ENCODE data around the gene GLI1. TPM values are rescaled to one million over a fixed set of nuclear protein-coding genes. Genes with fewer than 3 reads are reported as not detected.

The GLI1 gene
- polyA plus RNA-seq, 1 of the 3 experiments (the other 2 are of a cell fraction): 0.90 TPM

- 57% methylated on average over 6 of the region's 6 CpGs for WGBS (ENCODE audit: low lambda C conversion rate)
- Histone ChIP-seq H3K9me3 (no peaks in the 10 kb centered on the region), H3K9me2 (no peaks in the 10 kb centered on the region), H2AFZ (ENCODE audit: low read depth) (no peak overlapping the region), H3F3A (replicated peaks; ENCODE audit: insufficient read depth) (peaks cover 3% of the 10 kb centered on the region), H3K27me3 (ENCODE audit: insufficient read depth) (peaks cover 39% of the 10 kb centered on the region), H3K27ac (ENCODE audit: low read depth in 2 of 2, low read length in 1 of 2) (no peak overlapping the region), H3K36me3 (replicated peaks in 1 of 2; ENCODE audit: control insufficient read depth in 1 of 2, insufficient read depth in 2 of 2, low read length in 1 of 2) (no peaks in the 10 kb centered on the region), H3K4me2 (no peak overlapping the region), H3K4me1 (ENCODE audit: control insufficient read depth in 1 of 2, insufficient read depth in 2 of 2, low read depth in 1 of 2, low read length in 1 of 2) (peaks cover 0 to 16% of the 10 kb centered on the region in 2 experiments; a peak in 1 of 4 replicates), H3K4me3 (ENCODE audit: low read depth in 2 of 2, low read length in 1 of 2) (no peak overlapping the region), H4K20me1 (ENCODE audit: insufficient read depth) (no peaks in the 10 kb centered on the region), H3K9ac (no peak overlapping the region), H3K79me2 (ENCODE audit: insufficient read depth) (no peaks in the 10 kb centered on the region)
- POLR2A ChIA-PET: no interaction called here
- TF ChIP-seq ELF1 (IDR thresholded peaks at IDR 0.05) (no peak), FOXJ3 (CRISPR knock-in tag; IDR thresholded peaks at IDR 0.05) (no peak)
- TF ChIP-seq, protein P1, sequence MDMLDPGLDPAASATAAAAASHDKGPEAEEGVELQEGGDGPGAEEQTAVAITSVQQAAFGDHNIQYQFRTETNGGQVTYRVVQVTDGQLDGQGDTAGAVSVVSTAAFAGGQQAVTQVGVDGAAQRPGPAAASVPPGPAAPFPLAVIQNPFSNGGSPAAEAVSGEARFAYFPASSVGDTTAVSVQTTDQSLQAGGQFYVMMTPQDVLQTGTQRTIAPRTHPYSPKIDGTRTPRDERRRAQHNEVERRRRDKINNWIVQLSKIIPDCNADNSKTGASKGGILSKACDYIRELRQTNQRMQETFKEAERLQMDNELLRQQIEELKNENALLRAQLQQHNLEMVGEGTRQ (IDR thresholded peaks at IDR 0.05; ENCODE audit: borderline replicate concordance, low read depth, low read length): no peak
- CTCF ChIA-PET: interaction anchor here (0.6 to 5.8 kb wide), 6 partner anchors 10 to 1094 kb away, joined by 3 to 74 read pairs (median 3); partner anchors contain the start of genes INHBE and OS9
- no peak for DNase-seq
Observed at GRCh38 chr12:57465030-57465746, 5.6 kb downstream of the GLI1 start.

DNA sequence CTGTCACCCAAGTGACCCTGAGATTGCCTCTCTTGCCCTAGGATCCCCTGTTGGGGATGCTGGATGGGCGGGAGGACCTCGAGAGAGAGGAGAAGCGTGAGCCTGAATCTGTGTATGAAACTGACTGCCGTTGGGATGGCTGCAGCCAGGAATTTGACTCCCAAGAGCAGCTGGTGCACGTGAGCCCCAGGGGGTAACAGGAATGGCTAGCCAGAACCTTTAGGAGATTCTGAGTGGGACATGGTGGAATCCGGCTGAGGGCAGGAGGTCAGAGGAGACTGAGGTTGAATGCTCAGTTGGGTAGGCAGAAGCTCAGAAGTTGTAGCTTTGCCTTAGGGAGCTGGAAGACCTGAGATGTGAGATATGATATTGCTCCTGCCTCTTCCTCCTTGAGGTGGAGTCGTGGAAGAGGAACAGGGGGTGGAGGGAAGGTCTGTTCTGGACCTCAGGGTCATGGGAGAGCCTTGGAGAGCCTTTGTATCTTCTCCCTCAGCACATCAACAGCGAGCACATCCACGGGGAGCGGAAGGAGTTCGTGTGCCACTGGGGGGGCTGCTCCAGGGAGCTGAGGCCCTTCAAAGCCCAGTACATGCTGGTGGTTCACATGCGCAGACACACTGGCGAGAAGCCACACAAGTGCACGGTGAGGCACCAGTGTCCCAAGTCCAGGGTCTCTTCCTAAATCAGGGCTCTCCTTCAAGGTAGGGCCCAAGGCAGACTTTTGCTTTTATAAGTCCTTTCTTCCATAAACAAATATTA is 6.3 kb downstream of the GLI1 start:
- H4K20me1 ChIP-seq (ENCODE audit: insufficient read depth): no peaks in the 10 kb centered on the region
- no peaks in the 10 kb centered on the region for H3F3A ChIP-seq (replicated peaks; ENCODE audit: insufficient read depth)
- no peak overlapping the region for H2AFZ ChIP-seq (ENCODE audit: low read depth)
- no peak overlapping the region for H3K27ac ChIP-seq (ENCODE audit: low read depth in 2 of 2, low read length in 1 of 2)
- no peaks in the 10 kb centered on the region for H3K9me2 ChIP-seq
- ChIA-PET CTCF (interaction anchor here (0.6 to 5.8 kb wide), 6 partner anchors 11 to 1095 kb away, joined by 3 to 74 read pairs (median 3); partner anchors contain the start of genes INHBE and OS9), POLR2A (interaction anchor here (0.6 kb wide), 1 partner anchor 1445 kb away, joined by 3 read pairs; no protein-coding TSS in a partner anchor)
- H3K27me3 ChIP-seq (ENCODE audit: insufficient read depth): peaks cover 47% of the 10 kb centered on the region
- H3K9ac ChIP-seq: no peak overlapping the region
- 50% methylated on average over 13 of the region's 14 CpGs for WGBS (ENCODE audit: low lambda C conversion rate)
- no peaks in the 10 kb centered on the region for H3K79me2 ChIP-seq (ENCODE audit: insufficient read depth)
- no peak for DNase-seq
- H3K4me1 ChIP-seq (ENCODE audit: control insufficient read depth in 1 of 2, insufficient read depth in 2 of 2, low read depth in 1 of 2, low read length in 1 of 2): peaks cover 0 to 9% of the 10 kb centered on the region in 2 experiments; a peak in 1 of 4 replicates
- TF ChIP-seq FOXJ3 (CRISPR knock-in tag; IDR thresholded peaks at IDR 0.05): no peak
- TF ChIP-seq SMC3 (IDR thresholded peaks at IDR 0.05; ENCODE audit: low read depth, low read length): no peak
- no peak for TF ChIP-seq NRF1 (IDR thresholded peaks at IDR 0.05; ENCODE audit: low read depth, low read length)
- TF ChIP-seq RXRA (IDR thresholded peaks at IDR 0.05; ENCODE audit: borderline replicate concordance, low read depth): no peak
- TF ChIP-seq NFIC (IDR thresholded peaks at IDR 0.05; ENCODE audit: borderline replicate concordance): no peak
- TF ChIP-seq SIN3A (IDR thresholded peaks at IDR 0.05; ENCODE audit: borderline replicate concordance, low read depth, low read length): no peak
- no peak for TF ChIP-seq TAF1 (IDR thresholded peaks at IDR 0.05; ENCODE audit: borderline replicate concordance, low read depth, low read length)
- TF ChIP-seq EP300 (IDR thresholded peaks at IDR 0.05; ENCODE audit: borderline replicate concordance in 1 of 2, low read depth in 1 of 2, low read length in 1 of 2): no peak
- TF ChIP-seq FOXM1 (IDR thresholded peaks at IDR 0.05; ENCODE audit: low read depth): no peak
- TF ChIP-seq, protein P2, sequence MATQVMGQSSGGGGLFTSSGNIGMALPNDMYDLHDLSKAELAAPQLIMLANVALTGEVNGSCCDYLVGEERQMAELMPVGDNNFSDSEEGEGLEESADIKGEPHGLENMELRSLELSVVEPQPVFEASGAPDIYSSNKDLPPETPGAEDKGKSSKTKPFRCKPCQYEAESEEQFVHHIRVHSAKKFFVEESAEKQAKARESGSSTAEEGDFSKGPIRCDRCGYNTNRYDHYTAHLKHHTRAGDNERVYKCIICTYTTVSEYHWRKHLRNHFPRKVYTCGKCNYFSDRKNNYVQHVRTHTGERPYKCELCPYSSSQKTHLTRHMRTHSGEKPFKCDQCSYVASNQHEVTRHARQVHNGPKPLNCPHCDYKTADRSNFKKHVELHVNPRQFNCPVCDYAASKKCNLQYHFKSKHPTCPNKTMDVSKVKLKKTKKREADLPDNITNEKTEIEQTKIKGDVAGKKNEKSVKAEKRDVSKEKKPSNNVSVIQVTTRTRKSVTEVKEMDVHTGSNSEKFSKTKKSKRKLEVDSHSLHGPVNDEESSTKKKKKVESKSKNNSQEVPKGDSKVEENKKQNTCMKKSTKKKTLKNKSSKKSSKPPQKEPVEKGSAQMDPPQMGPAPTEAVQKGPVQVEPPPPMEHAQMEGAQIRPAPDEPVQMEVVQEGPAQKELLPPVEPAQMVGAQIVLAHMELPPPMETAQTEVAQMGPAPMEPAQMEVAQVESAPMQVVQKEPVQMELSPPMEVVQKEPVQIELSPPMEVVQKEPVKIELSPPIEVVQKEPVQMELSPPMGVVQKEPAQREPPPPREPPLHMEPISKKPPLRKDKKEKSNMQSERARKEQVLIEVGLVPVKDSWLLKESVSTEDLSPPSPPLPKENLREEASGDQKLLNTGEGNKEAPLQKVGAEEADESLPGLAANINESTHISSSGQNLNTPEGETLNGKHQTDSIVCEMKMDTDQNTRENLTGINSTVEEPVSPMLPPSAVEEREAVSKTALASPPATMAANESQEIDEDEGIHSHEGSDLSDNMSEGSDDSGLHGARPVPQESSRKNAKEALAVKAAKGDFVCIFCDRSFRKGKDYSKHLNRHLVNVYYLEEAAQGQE (IDR thresholded peaks at IDR 0.05; ENCODE audit: low read depth, low read length): no peak
- TF ChIP-seq, protein P1 (IDR thresholded peaks at IDR 0.05; ENCODE audit: borderline replicate concordance, low read depth, low read length): no peak
- no peak overlapping the region for H3K4me3 ChIP-seq (ENCODE audit: low read depth in 2 of 2, low read length in 1 of 2)
- H3K4me2 ChIP-seq: no peak overlapping the region
- H3K9me3 ChIP-seq: no peaks in the 10 kb centered on the region
- no peaks in the 10 kb centered on the region for H3K36me3 ChIP-seq (replicated peaks in 1 of 2; ENCODE audit: control insufficient read depth in 1 of 2, insufficient read depth in 2 of 2, low read length in 1 of 2)

Data from SK-N-SH (cell line).